ENCODE results near the gene ALDH9A1. TPM values are rescaled to one million over a fixed set of nuclear protein-coding genes. Genes with fewer than 3 reads are reported as not detected.
"Not testable (repeated sequence)": the region's sequence is repeated elsewhere in the genome, so short reads cannot be mapped to it uniquely, and the experiment has no call there.

ALDH9A1 gene
- total RNA-seq, 4 donors from 2014 or later: 74.4 to 123 (median 98.4) TPM

DNA sequence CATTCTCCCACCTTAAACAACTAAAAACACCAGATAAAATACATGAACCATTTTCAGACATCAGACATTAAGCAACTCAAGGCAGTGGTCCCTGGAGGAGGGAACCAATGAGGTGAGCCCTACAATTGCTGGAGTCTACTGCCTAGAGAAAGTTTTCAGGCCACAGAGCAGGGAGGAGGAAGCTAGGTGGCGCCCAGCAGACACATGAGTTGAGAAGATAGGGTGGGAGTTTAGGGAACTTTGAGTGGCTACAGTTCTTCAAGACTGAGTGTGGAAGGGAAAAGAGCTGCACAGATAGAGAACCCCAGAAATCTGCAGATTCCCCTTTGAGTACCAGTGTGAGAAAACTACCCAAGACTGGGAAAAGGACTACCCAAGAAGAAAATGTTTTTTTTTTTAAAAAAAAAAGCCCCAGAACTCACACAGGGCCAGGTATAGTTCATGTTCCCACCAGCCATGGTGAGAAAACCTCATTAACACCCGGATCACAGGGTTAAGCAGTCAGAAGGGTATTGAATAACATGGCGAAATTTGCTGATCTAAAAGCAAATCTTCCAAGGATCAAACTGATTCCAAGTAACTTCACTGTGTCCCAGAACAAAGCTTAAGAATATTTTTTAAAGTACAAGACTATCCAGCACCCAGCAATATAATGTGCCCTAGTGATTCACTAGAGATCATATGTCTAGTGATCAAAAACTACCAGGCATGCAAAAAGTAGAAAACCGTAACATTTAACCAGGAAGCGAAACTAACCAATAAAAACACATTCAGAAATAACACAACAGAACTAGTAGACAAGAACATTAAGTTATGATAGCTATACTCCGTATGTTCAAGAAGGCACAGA is 12.0 kb downstream of the ALDH9A1 start:
- no peak overlapping the region for H3K4me3 ChIP-seq (ENCODE audit: low read depth, poor library complexity, severe bottlenecking)
- no peak for TF ChIP-seq POLR2A (IDR thresholded peaks at IDR 0.05)
- TF ChIP-seq, protein P1, sequence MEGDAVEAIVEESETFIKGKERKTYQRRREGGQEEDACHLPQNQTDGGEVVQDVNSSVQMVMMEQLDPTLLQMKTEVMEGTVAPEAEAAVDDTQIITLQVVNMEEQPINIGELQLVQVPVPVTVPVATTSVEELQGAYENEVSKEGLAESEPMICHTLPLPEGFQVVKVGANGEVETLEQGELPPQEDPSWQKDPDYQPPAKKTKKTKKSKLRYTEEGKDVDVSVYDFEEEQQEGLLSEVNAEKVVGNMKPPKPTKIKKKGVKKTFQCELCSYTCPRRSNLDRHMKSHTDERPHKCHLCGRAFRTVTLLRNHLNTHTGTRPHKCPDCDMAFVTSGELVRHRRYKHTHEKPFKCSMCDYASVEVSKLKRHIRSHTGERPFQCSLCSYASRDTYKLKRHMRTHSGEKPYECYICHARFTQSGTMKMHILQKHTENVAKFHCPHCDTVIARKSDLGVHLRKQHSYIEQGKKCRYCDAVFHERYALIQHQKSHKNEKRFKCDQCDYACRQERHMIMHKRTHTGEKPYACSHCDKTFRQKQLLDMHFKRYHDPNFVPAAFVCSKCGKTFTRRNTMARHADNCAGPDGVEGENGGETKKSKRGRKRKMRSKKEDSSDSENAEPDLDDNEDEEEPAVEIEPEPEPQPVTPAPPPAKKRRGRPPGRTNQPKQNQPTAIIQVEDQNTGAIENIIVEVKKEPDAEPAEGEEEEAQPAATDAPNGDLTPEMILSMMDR (IDR thresholded peaks at IDR 0.05): no peak
- 93 to 96% methylated on average over 6 of the region's 6 CpGs for WGBS, 2 donors
- no peak for DNase-seq (ENCODE audit: low spot score in 2 of 2)
- intact Hi-C loops (cut with DNase I; ENCODE audit: low total_unique reads): no loop called here

DNA sequence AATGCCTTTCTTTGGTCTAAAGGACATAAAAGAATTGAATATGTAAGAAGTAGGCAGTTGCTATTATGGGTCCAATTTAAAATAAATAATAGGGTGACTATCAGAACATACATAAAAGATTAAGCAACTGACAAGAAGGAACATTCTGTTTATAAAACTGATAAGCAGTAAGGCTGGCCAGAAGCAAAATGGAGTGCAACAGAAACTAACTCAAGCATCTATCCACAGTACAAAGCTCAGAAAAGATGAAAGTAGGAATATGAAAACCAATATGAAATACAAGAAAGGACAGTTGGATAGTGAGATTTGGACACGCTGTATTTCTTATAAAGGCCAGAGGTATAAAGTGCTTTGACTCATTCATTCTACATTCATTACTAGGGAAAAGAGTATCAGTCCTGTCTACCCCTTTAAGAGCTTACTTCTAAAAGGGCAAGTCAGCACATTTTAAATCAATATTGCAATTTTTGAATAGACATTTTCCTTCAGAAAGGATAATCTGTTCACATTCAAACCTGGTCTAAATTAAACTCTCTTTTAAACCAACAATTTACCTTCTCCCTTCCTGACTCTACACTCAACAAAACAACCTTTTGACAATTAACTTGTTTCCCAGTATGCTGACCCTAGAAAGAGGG is 14.4 kb downstream of the ALDH9A1 start:
- WGBS, 2 donors: 0 to 98% methylated on average over 1 of the region's 1 CpG
- H3K4me3 ChIP-seq (ENCODE audit: low read depth, poor library complexity, severe bottlenecking): no peak overlapping the region
- DNase-seq (ENCODE audit: low spot score in 2 of 2): no peak
- no peak for TF ChIP-seq POLR2A (IDR thresholded peaks at IDR 0.05)
- TF ChIP-seq, protein P1 (IDR thresholded peaks at IDR 0.05): no peak
- intact Hi-C loops (cut with DNase I; ENCODE audit: low total_unique reads): no loop called here

- H3K4me3 ChIP-seq (ENCODE audit: low read depth, poor library complexity, severe bottlenecking); DNase-seq (ENCODE audit: low spot score in 2 of 2); intact Hi-C loops (cut with DNase I; ENCODE audit: low total_unique reads): not testable (repeated sequence)
- 98 to 99% methylated on average over 4 of the region's 4 CpGs for WGBS, 2 donors
These were observed 17.6 kb downstream of the ALDH9A1 start for GRCh38 chr1:165680773-165681172.

DNA sequence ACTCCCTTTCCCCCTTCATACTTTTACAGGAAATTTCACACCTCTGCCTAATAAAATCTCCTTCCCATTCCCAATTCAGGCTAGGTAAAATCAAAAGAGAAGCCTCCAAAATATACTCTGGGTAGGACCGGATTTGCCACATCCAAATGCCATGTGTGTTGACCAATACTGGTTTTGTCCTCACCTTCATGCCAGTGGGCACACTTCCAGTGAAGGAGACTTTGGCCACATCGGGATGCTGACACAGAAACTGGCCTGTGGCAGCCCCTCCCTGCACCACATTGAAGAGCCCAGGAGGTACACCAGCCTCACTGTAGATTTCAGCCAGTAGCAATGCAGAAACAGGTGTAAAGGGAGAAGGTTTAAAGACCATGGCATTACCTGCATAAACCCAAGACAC is 18.1 kb downstream of the ALDH9A1 start:
- intact Hi-C loops (cut with DNase I; ENCODE audit: low total_unique reads): no loop called here
- 89 to 93% methylated on average over 2 of the region's 2 CpGs for WGBS, 2 donors
- DNase-seq (ENCODE audit: low spot score in 2 of 2): no peak
- TF ChIP-seq, protein P1 (IDR thresholded peaks at IDR 0.05): no peak
- TF ChIP-seq POLR2A (IDR thresholded peaks at IDR 0.05): no peak
- no peak overlapping the region for H3K4me3 ChIP-seq (ENCODE audit: low read depth, poor library complexity, severe bottlenecking)

DNA sequence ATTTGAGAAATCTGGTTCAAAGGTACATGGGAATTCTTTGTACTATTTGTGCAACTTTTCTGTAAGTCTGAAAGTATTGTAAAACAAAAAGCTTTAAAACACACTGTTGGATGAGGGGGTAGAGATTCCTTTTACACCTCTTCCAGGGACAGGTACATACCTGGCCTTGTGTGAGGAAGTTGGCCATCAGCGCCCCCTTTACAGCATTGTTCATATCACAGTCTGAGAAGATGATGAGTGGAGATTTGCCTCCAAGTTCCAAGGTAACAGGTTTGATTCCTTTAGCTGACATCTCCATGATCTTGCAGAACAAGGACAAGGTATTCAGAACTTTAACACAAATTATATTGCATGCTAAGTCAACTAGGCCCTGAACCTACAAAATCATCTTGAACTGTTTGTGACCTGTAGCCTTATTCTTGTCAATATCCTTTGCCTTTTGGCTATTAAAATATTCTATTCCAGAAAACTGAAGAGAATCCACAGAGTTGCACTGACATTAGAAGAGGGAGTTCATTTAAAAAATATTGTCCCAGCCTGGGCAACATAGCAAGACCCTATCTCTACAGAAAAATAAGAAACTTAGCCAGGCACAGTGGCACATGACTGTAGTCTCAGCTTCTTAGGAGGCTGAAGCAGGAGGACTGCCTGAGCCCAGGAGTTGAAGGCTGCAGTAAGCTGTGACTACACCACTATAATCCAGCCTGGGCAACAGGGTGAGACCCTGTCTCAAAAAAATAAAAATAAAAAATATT is 18.9 kb downstream of the ALDH9A1 start:
- H3K4me3 ChIP-seq (ENCODE audit: low read depth, poor library complexity, severe bottlenecking): no peak overlapping the region
- intact Hi-C loops (cut with DNase I; ENCODE audit: low total_unique reads): no loop called here
- TF ChIP-seq, protein P1 (IDR thresholded peaks at IDR 0.05): no peak
- no peak for TF ChIP-seq POLR2A (IDR thresholded peaks at IDR 0.05)
- DNase-seq (ENCODE audit: low spot score in 2 of 2): no peak
- 95 to 96% methylated on average over 1 of the region's 1 CpG for WGBS, 2 donors

DNA sequence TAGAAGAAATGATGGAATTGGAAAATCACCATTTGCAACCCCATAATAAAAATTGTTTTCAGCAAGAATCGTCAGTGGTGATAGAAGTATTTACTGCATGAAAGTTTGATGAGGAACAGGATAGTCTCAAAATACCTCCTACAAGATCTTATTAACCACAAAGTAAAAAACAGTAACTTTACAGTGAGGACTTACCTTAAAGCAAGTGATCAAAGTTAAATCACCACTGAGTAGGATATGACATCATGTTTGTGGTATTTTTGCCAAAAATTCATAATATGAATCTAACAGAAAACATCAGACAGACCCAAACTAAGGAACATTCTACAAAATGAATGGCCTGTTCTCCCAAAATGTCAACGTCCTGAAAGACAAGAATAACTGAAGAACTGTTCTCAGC is 19.9 kb downstream of the ALDH9A1 start:
- DNase-seq (ENCODE audit: low spot score in 2 of 2): no peak
- no peak overlapping the region for H3K4me3 ChIP-seq (ENCODE audit: low read depth, poor library complexity, severe bottlenecking)
- no peak for TF ChIP-seq POLR2A (IDR thresholded peaks at IDR 0.05)
- TF ChIP-seq, protein P1 (IDR thresholded peaks at IDR 0.05): no peak
- intact Hi-C loops (cut with DNase I; ENCODE audit: low total_unique reads): no loop called here
- WGBS, 2 donors: 0 to 42% methylated on average over 2 of the region's 2 CpGs
